Osteoblast (primary cell): ENCODE measurements around the gene RASSF4. TPM values are rescaled to one million over a fixed set of nuclear protein-coding genes. Genes with fewer than 3 reads are reported as not detected.

Experiments
- DNase-seq: peaks from one replicate; pipeline ENCODE4 v3.0.0; 2011; ENCODE audit warnings: low spot score, mixed read lengths; ENCODE audit not compliant: insufficient read length; ENCODE audit errors: missing footprints
- H2AFZ ChIP-seq: 2 replicates; pipeline ENCODE4 v1.6.0; 2011; ENCODE audit warnings: mild to moderate bottlenecking, low read length
- H3K27ac ChIP-seq: 2 replicates; pipeline ENCODE4 v1.5.1; 2011; ENCODE audit warnings: mild to moderate bottlenecking, low read depth, low read length, moderate library complexity
- H3K27me3 ChIP-seq: 2 replicates; pipeline ENCODE4 v1.6.0; 2012; ENCODE audit warnings: mild to moderate bottlenecking, control low read depth, inconsistent platforms, low read length, moderate library complexity; ENCODE audit not compliant: insufficient read depth
- H3K36me3 ChIP-seq: 2 replicates; pipeline ENCODE4 v1.5.1; 2011; ENCODE audit warnings: mild to moderate bottlenecking, low read length, control low read depth, moderate library complexity; ENCODE audit not compliant: insufficient read depth
- H3K4me1 ChIP-seq: 2 replicates; pipeline ENCODE4 v1.5.1; 2011; ENCODE audit warnings: mild to moderate bottlenecking, low read length, control low read depth, moderate library complexity; ENCODE audit not compliant: insufficient read depth
- H3K4me2 ChIP-seq: 2 replicates; pipeline ENCODE4 v1.6.0; 2011; ENCODE audit warnings: mild to moderate bottlenecking, low read length; ENCODE audit not compliant: insufficient read depth
- H3K4me3 ChIP-seq: fragments of 200-600 bp; sonication (generic); 3 replicates; pipeline ENCODE4 v1.5.1; 2012; ENCODE audit warnings: mild to moderate bottlenecking, low read length, inconsistent platforms; ENCODE audit not compliant: insufficient read depth
- H3K79me2 ChIP-seq: 2 replicates; pipeline ENCODE4 v1.6.0; 2012; ENCODE audit warnings: mild to moderate bottlenecking, low read length, control low read depth, inconsistent platforms; ENCODE audit not compliant: insufficient read depth
- H3K9me3 ChIP-seq: 2 replicates; pipeline ENCODE4 v1.5.1; 2011; ENCODE audit warnings: low read depth, low read length, control low read depth
- H4K20me1 ChIP-seq: 2 replicates; pipeline ENCODE4 v1.6.0; 2012; ENCODE audit warnings: mild to moderate bottlenecking, low read length, control low read depth; ENCODE audit not compliant: insufficient read depth
- total RNA-seq: library from RNA; depleted of rRNA; stranded (reverse); fragments of >200 nt; gene quantifications from 2 replicates; pipeline ENCODE4 v1.2.3, GENCODE V29; 2012
- TF ChIP-seq, protein P1 (sequence below): IDR thresholded peaks from 2 replicates; pipeline ENCODE4 v1.5.1; 2011; ENCODE audit warnings: mild to moderate bottlenecking, low read depth, low read length, moderate library complexity; ENCODE audit errors: extremely low read depth

RASSF4 gene
- total RNA-seq, 1 donor, result 4.0 TPM

DNA sequence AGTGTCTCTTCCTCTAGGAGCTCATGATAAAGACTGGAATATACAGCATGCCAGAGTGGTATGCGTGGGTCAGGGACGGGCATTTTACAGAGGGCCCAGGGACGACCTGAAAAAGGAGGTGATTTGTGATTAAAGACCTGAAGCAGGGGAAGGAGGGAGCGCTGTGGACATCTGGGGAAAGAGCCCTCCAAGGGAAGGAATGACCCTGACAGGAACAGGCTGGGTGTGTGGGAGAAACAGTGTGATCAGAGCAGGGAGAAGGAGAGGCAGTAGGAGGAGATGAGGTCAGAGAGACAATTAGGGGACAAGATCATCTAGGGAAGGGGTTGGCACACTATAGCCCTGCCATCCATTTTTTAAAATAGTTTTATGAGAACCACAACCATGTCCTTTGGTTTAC lies 3.4 kb upstream of the RASSF4 start:
- H4K20me1 ChIP-seq, result no peaks in the 10 kb centered on the region
- H3K36me3 ChIP-seq, result peaks cover 7% of the 10 kb centered on the region
- DNase-seq, result no peak
- H3K4me1 ChIP-seq, result peaks cover 25% of the 10 kb centered on the region
- no peak overlapping the region for H3K4me2 ChIP-seq
- H2AFZ ChIP-seq, result no peak overlapping the region
- no peak overlapping the region for H3K27ac ChIP-seq
- H3K79me2 ChIP-seq, result peaks cover 4% of the 10 kb centered on the region
- H3K4me3 ChIP-seq, result no peak overlapping the region
- no peaks in the 10 kb centered on the region for H3K9me3 ChIP-seq
- TF ChIP-seq, protein P1, sequence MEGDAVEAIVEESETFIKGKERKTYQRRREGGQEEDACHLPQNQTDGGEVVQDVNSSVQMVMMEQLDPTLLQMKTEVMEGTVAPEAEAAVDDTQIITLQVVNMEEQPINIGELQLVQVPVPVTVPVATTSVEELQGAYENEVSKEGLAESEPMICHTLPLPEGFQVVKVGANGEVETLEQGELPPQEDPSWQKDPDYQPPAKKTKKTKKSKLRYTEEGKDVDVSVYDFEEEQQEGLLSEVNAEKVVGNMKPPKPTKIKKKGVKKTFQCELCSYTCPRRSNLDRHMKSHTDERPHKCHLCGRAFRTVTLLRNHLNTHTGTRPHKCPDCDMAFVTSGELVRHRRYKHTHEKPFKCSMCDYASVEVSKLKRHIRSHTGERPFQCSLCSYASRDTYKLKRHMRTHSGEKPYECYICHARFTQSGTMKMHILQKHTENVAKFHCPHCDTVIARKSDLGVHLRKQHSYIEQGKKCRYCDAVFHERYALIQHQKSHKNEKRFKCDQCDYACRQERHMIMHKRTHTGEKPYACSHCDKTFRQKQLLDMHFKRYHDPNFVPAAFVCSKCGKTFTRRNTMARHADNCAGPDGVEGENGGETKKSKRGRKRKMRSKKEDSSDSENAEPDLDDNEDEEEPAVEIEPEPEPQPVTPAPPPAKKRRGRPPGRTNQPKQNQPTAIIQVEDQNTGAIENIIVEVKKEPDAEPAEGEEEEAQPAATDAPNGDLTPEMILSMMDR, result no peak
- no peaks in the 10 kb centered on the region for H3K27me3 ChIP-seq

DNA sequence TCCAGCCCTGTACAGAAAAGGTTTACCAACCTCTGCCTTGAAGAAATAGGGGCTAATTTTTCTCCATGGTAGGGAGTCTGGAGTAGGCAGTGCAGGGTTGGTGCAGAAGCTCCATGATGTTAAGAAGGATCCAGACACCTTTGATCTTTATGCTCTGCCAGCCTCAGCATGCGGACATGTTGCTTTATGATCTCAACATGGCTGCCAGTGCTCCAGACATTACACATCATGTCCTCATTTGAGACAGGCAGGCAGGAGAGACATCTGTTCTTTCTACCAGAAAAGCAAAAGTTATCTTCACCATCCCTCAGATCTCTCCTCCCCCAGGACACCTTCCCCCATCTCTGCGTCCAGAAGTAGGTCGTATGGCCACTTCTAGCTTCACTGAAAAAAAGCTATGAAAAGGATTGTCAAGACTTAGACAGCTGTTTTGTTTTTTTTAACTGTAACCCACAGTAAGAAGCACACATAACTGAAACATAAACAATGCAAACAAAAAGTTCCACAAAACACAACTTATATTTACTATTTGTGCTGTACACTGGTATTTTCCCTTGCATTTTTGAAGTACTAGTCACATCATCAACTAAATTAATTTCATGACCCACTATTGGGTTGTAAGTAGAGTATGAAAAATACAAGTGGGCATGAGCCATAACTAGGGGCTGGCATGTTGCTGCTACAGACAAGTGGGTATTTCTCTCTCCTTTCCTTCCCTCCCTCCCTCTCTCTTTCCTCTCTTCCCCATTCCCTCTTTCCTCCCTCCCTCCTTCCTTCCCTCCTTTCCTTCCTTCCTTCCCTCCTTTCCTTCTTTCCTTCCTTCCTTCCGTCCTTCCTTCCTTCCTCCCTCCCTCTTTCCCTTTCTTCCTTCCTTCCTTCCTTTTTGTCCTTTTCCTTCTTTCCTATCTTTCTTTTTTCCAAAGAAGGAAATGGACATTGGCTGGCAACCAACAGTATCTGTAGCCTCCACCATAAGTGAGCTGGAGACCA lies 2.6 kb upstream of the RASSF4 start:
- H3K27me3 ChIP-seq, result no peaks in the 10 kb centered on the region
- TF ChIP-seq, protein P1, result no peak
- no peak overlapping the region for H2AFZ ChIP-seq
- H3K36me3 ChIP-seq, result peaks cover 7% of the 10 kb centered on the region
- no peaks in the 10 kb centered on the region for H3K9me3 ChIP-seq
- H4K20me1 ChIP-seq, result no peaks in the 10 kb centered on the region
- peak; percentile 21 for DNase-seq
- no peak overlapping the region for H3K4me3 ChIP-seq
- H3K4me2 ChIP-seq, result no peak overlapping the region
- H3K4me1 ChIP-seq, result peaks cover 25% of the 10 kb centered on the region
- H3K79me2 ChIP-seq, result peaks cover 4% of the 10 kb centered on the region
- no peak overlapping the region for H3K27ac ChIP-seq

DNA sequence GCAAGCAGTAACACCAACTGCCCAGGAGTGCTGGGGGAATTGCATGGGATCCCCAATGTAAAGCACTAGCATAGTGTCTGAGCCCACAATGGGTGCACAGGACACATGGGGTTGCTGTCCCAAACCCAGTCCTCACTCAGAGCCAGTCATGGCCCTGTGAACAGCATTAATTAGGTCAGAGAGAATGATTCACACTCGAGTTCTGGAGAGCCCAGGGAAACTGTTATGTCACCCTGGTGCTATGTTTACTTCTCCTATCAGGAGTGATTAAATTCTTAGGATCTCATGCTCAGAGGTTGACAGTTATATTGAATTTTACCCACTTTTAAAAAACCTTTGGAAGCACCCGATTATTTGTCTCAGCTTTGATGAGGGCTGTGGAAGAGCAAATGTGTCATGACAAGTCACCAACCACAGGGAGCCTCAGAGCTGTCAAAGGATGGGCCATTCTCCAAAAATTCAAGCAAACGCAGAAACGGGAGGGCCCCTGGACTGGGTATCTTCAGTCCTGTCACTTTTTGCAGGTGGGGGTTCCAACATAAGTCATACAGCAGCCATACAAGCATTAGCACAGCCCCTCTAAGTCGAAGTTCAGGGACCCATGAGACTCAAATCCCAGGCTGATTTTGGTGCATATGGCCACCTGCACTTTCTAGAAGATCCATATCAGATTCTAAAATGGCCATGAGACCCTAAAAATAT lies 1.3 kb upstream of the RASSF4 start:
- peak overlapping the region; percentile 64 for H3K27ac ChIP-seq
- peaks cover 4% of the 10 kb centered on the region for H3K79me2 ChIP-seq
- H3K27me3 ChIP-seq, result no peaks in the 10 kb centered on the region
- H3K4me3 ChIP-seq, result peak overlapping the region; percentile 89
- peaks cover 7% of the 10 kb centered on the region for H3K36me3 ChIP-seq
- H3K9me3 ChIP-seq, result no peaks in the 10 kb centered on the region
- peaks cover 23% of the 10 kb centered on the region for H3K4me1 ChIP-seq
- DNase-seq, result peak; percentile 93
- H4K20me1 ChIP-seq, result no peaks in the 10 kb centered on the region
- TF ChIP-seq, protein P1, result no peak
- H3K4me2 ChIP-seq, result peak overlapping the region; percentile 95
- no peak overlapping the region for H2AFZ ChIP-seq

DNA sequence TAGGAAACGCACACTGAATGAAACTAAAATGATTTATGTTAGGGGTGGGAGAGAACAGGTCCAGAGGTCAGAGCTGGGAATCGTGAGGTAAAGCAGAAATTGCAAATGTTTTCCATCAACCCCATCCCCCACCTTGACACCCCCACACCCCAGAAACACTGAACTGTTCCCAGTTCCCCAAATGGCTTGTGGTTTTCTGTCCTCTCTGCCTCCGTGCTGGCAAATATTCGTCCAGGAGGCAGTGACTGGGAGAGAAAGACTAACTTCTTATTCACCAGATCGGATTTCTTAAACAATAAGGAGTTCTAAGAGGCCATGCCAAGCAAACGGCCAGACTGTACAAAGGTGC lies 730 bp upstream of the RASSF4 start:
- Histone ChIP-seq H3K79me2 (peaks cover 4% of the 10 kb centered on the region), H3K27ac (peak overlapping the region; percentile 64), H3K4me1 (peaks cover 23% of the 10 kb centered on the region), H3K9me3 (no peaks in the 10 kb centered on the region), H3K4me3 (peak overlapping the region; percentile 89), H3K27me3 (no peaks in the 10 kb centered on the region), H4K20me1 (no peaks in the 10 kb centered on the region), H2AFZ (peak overlapping the region; percentile 81), H3K4me2 (peak overlapping the region; percentile 95), H3K36me3 (peaks cover 7% of the 10 kb centered on the region)
- no peak for DNase-seq
- TF ChIP-seq, protein P1, result no peak
